Measurements from ENCODE around the gene PARP1. TPM values are rescaled to one million over a fixed set of nuclear protein-coding genes. Genes with fewer than 3 reads are reported as not detected.

The PARP1 gene
- total RNA-seq, 2 experiments from 2014 or later, result 237 to 242 TPM

DNA sequence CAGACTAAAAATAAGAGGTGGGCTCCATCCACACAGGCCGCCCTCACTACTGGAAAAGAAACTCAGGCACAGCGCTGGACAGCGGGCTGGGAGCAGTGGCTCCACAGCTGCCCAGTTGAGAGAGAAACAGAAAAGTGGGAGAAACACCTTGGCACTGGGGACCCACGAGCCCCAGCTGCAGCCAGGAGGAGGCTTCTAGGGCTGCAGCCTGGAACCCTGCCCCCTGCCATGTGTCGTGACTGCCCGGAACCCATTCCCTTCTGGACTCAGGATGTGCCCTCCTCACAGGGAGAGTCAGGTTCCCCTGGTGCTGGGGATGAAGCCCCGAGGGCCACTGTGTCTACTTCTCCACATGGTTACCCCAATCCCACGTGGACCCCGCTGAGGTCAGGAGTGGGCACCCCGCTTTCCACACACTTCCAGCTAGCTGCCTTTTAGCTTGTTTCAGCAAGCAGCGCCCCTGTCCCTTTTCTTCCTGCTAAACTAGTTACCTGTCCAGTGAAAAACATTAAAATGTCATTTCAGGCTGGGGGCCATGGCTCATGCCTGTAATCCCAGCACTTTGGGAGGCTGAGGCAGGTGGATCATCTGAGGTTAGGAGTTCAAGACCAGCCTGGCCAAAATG lies 35.9 kb downstream of the PARP1 start:
- H3K27ac Mint-ChIP-seq, result no peak overlapping the region
- H3K36me3 Mint-ChIP-seq (ENCODE audit: low read depth), result peaks cover 73% of the 10 kb centered on the region
- no peaks in the 10 kb centered on the region for H3K27me3 Mint-ChIP-seq
- no peaks in the 10 kb centered on the region for H3K4me1 Mint-ChIP-seq
- ATAC-seq, result no peak
- H3K4me3 Mint-ChIP-seq, result no peak overlapping the region
- POLR2A ChIA-PET, result no interaction called here
- intact Hi-C loops (cut with DNase I, micrococcal nuclease), result no loop called here
- no peaks in the 10 kb centered on the region for H3K9me3 Mint-ChIP-seq (ENCODE audit: low read depth)
- DNase-seq, result no peak
- CTCF ChIA-PET, result interaction anchor here (1.1 kb wide), 1 partner anchor 175 kb away, joined by 4 read pairs; no protein-coding TSS in a partner anchor

DNA sequence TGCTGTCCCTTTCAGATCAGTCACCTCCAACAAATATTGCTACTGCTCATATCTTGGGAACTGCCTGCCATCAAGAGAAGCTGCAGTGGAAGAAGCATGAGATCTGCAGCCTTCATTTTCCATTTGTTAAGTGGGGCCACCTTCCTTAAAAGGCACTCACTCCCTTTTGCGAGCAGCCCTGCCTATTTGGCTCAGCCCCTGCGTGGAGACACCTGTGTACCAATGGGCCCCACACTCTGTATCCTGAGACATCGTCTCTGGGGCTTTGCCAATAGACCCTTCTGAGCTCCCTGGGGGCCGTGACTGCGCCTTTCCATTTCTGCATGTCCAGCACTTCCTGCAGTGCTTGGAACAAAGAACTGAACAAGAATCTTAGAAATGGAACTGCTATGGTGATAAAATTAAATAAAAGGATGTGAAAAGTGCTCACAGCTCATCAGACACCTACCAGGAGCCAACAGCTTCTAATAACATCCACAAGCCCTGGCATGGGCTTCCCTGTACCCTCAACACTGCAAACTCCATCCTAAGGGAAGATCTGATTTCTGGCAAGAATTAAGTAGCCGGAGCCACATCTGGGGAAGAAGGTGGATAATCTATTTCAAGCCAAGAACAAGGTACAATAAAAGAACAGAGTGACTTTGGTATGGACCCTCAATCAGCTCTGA lies 36.7 kb downstream of the PARP1 start:
- ATAC-seq, result no peak
- intact Hi-C loops (cut with DNase I, micrococcal nuclease), result no loop called here
- CTCF ChIA-PET, result interaction anchor here (1.1 kb wide), 1 partner anchor 174 kb away, joined by 4 read pairs; no protein-coding TSS in a partner anchor
- H3K9me3 Mint-ChIP-seq (ENCODE audit: low read depth), result no peaks in the 10 kb centered on the region
- no peak overlapping the region for H3K4me3 Mint-ChIP-seq
- no peaks in the 10 kb centered on the region for H3K27me3 Mint-ChIP-seq
- peak overlapping the region; percentile 42 for H3K27ac Mint-ChIP-seq
- H3K36me3 Mint-ChIP-seq (ENCODE audit: low read depth), result peaks cover 68% of the 10 kb centered on the region
- POLR2A ChIA-PET, result no interaction called here
- DNase-seq, result no peak
- no peaks in the 10 kb centered on the region for H3K4me1 Mint-ChIP-seq

GRCh38 chr1:226370144-226370923 lies 37.6 kb downstream of the PARP1 start:
- ChIA-PET POLR2A (no interaction called here), CTCF (interaction anchor here (1.1 kb wide), 1 partner anchor 173 kb away, joined by 4 read pairs; no protein-coding TSS in a partner anchor)
- no peaks in the 10 kb centered on the region for H3K4me1 Mint-ChIP-seq
- ATAC-seq (no peak), DNase-seq (no peak)
- H3K9me3 Mint-ChIP-seq (ENCODE audit: low read depth), result no peaks in the 10 kb centered on the region
- peaks cover 70% of the 10 kb centered on the region for H3K36me3 Mint-ChIP-seq (ENCODE audit: low read depth)
- no peak overlapping the region for H3K27ac Mint-ChIP-seq
- intact Hi-C loops (cut with DNase I, micrococcal nuclease), result no loop called here
- no peak overlapping the region for H3K4me3 Mint-ChIP-seq
- H3K27me3 Mint-ChIP-seq, result no peaks in the 10 kb centered on the region

DNA sequence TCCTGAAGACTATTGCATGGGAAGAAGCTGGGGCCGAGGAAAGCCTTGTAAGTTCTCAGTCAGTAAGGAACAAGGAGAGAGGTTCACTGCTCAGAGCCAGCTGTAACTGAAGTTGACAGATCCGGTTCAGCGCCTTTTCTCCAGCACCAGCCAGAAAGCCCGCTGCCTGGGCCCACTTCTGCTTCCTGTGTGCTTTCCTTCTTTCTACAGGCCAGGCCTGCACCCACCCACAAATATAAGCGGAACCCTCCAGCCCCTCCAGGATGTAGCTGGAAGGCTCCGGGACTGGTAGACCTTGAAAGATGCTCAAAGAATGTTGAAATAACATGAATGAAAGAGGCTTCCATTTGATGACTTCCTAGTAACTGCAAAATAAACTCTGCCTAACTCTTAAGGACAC lies 38.8 kb downstream of the PARP1 start:
- peaks cover 68% of the 10 kb centered on the region for H3K36me3 Mint-ChIP-seq (ENCODE audit: low read depth)
- CTCF ChIA-PET, result interaction anchor here (0.6 kb wide), 1 partner anchor 172 kb away, joined by 3 read pairs; no protein-coding TSS in a partner anchor
- no peak overlapping the region for H3K4me3 Mint-ChIP-seq
- no peak for DNase-seq
- H3K27ac Mint-ChIP-seq, result no peak overlapping the region
- POLR2A ChIA-PET, result interaction anchor here (0.8 kb wide), 1 partner anchor 244 kb away, joined by 4 read pairs; no protein-coding TSS in a partner anchor
- no peaks in the 10 kb centered on the region for H3K9me3 Mint-ChIP-seq (ENCODE audit: low read depth)
- intact Hi-C loops (cut with DNase I, micrococcal nuclease), result no loop called here
- H3K4me1 Mint-ChIP-seq, result no peaks in the 10 kb centered on the region
- no peak for ATAC-seq
- no peaks in the 10 kb centered on the region for H3K27me3 Mint-ChIP-seq

- DNase-seq (no peak), ATAC-seq (no peak)
- ChIA-PET CTCF (interaction anchor here (0.9 kb wide), 1 partner anchor 11 kb away, joined by 3 read pairs; no protein-coding TSS in a partner anchor), POLR2A (no interaction called here)
- Mint-ChIP-seq H3K36me3 (ENCODE audit: low read depth) (peaks cover 69% of the 10 kb centered on the region), H3K27ac (no peak overlapping the region), H3K4me3 (no peak overlapping the region), H3K27me3 (no peaks in the 10 kb centered on the region), H3K9me3 (ENCODE audit: low read depth) (no peaks in the 10 kb centered on the region), H3K4me1 (no peaks in the 10 kb centered on the region)
- intact Hi-C loops (cut with DNase I, micrococcal nuclease), result no loop called here
Measured at GRCh38 chr1:226366290-226366689, 41.6 kb downstream of the PARP1 start.

GRCh38 chr1:226365831-226366231 lies 42.1 kb downstream of the PARP1 start:
- ChIA-PET POLR2A (no interaction called here), CTCF (no interaction called here)
- Mint-ChIP-seq H3K9me3 (ENCODE audit: low read depth) (no peaks in the 10 kb centered on the region), H3K36me3 (ENCODE audit: low read depth) (peaks cover 67% of the 10 kb centered on the region), H3K27me3 (no peaks in the 10 kb centered on the region), H3K27ac (no peak overlapping the region), H3K4me1 (no peaks in the 10 kb centered on the region), H3K4me3 (no peak overlapping the region)
- ATAC-seq (no peak), DNase-seq (no peak)
- intact Hi-C loops (cut with DNase I, micrococcal nuclease), result no loop called here

GRCh38 chr1:226364901-226365565 lies 42.9 kb downstream of the PARP1 start:
- ChIA-PET CTCF (no interaction called here), POLR2A (no interaction called here)
- intact Hi-C loops (cut with DNase I, micrococcal nuclease), result no loop called here
- no peak for ATAC-seq
- no peak for DNase-seq
- H3K4me1 Mint-ChIP-seq, result no peaks in the 10 kb centered on the region
- no peak overlapping the region for H3K27ac Mint-ChIP-seq
- no peak overlapping the region for H3K4me3 Mint-ChIP-seq
- no peaks in the 10 kb centered on the region for H3K9me3 Mint-ChIP-seq (ENCODE audit: low read depth)
- no peaks in the 10 kb centered on the region for H3K27me3 Mint-ChIP-seq
- H3K36me3 Mint-ChIP-seq (ENCODE audit: low read depth), result peaks cover 61% of the 10 kb centered on the region

DNA sequence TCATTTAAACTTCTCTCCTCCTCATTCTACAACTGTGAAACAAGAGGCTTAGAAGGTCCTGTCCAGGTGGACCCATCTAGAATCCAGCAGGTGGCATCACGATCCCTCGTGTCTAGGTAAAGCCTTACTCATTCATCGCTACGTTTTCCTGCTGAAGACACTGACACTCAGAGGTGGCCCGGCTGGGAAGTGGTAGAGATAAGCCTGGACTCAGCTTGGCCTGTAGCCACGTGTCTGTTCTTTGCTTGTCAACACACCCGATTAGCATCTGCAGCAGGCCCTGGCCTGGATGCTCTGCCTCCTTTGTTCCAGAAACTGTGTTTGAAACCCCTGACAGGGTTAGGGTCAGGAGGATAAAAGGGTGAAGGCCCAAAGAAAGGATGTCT lies 43.4 kb downstream of the PARP1 start:
- no peak overlapping the region for H3K4me3 Mint-ChIP-seq
- no peak overlapping the region for H3K27ac Mint-ChIP-seq
- no peaks in the 10 kb centered on the region for H3K9me3 Mint-ChIP-seq (ENCODE audit: low read depth)
- ChIA-PET POLR2A (no interaction called here), CTCF (interaction anchor here (0.8 kb wide), 1 partner anchor 141 kb away, joined by 5 read pairs; the partner anchor contains the start of gene MIXL1)
- ATAC-seq (no peak), DNase-seq (no peak)
- H3K27me3 Mint-ChIP-seq, result no peaks in the 10 kb centered on the region
- H3K4me1 Mint-ChIP-seq, result no peaks in the 10 kb centered on the region
- H3K36me3 Mint-ChIP-seq (ENCODE audit: low read depth), result peaks cover 59% of the 10 kb centered on the region
- intact Hi-C loops (cut with DNase I, micrococcal nuclease), result no loop called here

GRCh38 chr1:226363801-226364513 lies 43.9 kb downstream of the PARP1 start:
- no peak for ATAC-seq
- Mint-ChIP-seq H3K36me3 (ENCODE audit: low read depth) (peaks cover 62% of the 10 kb centered on the region), H3K4me1 (no peaks in the 10 kb centered on the region), H3K27me3 (no peaks in the 10 kb centered on the region), H3K9me3 (ENCODE audit: low read depth) (no peaks in the 10 kb centered on the region), H3K4me3 (no peak overlapping the region), H3K27ac (no peak overlapping the region)
- DNase-seq, result no peak
- POLR2A ChIA-PET, result no interaction called here
- intact Hi-C loops (cut with DNase I, micrococcal nuclease), result no loop called here
- CTCF ChIA-PET, result interaction anchor here (0.8 kb wide), 1 partner anchor 141 kb away, joined by 5 read pairs; the partner anchor contains the start of gene MIXL1

DNA sequence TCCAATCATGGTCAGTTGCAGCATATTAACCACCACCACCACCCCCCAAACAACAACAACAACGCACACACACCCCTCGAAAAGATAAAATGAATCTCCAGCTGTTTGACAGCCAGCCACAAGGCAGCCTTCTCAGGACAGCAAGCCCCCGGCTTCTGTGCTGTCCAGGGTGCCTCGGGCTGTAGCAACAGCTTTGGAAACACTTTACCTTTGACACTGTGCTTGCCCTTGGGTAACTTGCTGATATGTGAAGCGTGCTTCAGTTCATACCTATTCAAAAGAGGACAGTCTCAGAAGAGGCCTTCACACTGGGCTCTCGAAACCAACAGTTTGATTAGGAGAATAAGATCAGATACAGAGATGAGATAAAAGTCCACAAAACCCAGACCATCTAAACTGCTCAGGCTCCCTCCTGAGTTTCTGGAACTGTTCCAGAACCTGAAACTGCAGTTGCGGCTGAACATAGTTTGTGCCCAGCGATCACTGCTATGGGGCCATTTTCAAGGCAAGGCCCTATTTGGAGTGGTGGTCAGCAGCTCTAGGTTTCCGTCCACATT lies 44.9 kb downstream of the PARP1 start:
- H3K27ac Mint-ChIP-seq, result no peak overlapping the region
- no peak overlapping the region for H3K4me3 Mint-ChIP-seq
- intact Hi-C loops (cut with DNase I, micrococcal nuclease), result no loop called here
- no peaks in the 10 kb centered on the region for H3K9me3 Mint-ChIP-seq (ENCODE audit: low read depth)
- DNase-seq (no peak), ATAC-seq (no peak)
- no peaks in the 10 kb centered on the region for H3K4me1 Mint-ChIP-seq
- H3K36me3 Mint-ChIP-seq (ENCODE audit: low read depth), result peaks cover 62% of the 10 kb centered on the region
- no peaks in the 10 kb centered on the region for H3K27me3 Mint-ChIP-seq
- ChIA-PET POLR2A (no interaction called here), CTCF (interaction anchor here (0.6 to 0.7 kb wide), 2 partner anchors 40 to 243 kb away, joined by 3 to 4 read pairs; no protein-coding TSS in a partner anchor)

Data from activated CD4-positive, alpha-beta T cell treated with anti-CD3 and anti-CD28 coated beads for 36 hours (primary cell).